Activated CD4-positive, CD25-positive, alpha-beta regulatory T cell (primary cell): ENCODE data around the gene OR8B12.
"Not testable (repeated sequence)": the region's sequence is repeated elsewhere in the genome, so short reads cannot be mapped to it uniquely, and the experiment has no call there.

Source experiments
- DNase-seq, 4 experiments: peaks; one replicate each; lab custom pipeline; 2025; lab: John Stamatoyannopoulos, UW

Gene OR8B12

GRCh38 chr11:124520550-124520854 lies 23.0 kb downstream of the OR8B12 start:
- no peak for DNase-seq

DNA sequence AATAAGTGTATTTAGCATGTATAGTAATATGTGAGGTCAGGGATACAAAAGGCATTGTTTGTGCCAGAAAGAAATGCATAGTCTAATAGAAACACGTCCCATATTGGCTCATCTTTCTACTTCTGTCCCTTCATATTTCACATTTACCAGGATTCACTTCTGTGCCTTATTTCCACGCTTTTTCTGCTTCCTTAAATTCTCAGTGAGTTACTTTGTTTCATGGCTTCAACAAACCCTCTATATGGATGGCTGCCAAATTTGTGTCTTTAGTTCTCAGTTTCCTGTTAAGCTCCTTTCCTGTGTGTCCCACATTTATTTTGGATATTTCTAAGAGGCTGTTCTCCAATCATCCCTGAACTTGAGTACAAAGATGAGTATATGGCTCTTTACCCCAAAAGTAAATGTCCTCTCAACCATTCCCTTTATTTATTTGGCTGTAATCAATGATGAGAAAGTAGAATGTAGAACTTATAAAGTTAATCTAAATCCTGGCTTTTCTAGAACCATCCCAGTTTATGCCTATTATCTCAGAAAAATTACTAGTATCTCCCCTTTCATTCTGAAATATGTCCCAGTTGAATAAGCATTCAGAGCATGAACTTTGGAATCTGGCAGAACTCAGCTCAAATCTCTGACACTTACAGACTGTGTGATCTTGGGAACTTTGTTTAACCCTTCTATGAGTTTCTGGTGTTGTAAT lies 23.5 kb downstream of the OR8B12 start:
- DNase-seq, result no peak

GRCh38 chr11:124518989-124519451 lies 24.4 kb downstream of the OR8B12 start:
- DNase-seq, result no peak

DNA sequence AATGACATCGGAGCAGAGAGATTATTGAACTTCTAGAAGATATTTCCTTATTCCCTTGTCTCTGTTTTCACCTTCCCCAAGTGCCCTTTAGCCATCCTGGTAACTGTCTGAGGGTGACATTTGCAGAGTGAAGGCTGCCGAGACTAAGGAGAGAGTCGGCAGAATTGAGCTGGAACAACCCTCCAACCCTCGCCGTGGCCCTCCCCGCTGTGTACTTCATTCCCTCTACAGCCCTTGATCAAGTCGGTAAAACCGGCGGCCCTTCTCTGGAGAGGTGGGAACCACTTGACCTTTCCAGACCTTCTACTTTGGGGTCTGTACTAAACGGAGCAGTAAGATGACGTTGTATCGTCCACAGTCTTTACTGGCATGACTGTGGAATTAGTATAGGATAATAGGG lies 26.1 kb downstream of the OR8B12 start:
- no peak for DNase-seq

DNA sequence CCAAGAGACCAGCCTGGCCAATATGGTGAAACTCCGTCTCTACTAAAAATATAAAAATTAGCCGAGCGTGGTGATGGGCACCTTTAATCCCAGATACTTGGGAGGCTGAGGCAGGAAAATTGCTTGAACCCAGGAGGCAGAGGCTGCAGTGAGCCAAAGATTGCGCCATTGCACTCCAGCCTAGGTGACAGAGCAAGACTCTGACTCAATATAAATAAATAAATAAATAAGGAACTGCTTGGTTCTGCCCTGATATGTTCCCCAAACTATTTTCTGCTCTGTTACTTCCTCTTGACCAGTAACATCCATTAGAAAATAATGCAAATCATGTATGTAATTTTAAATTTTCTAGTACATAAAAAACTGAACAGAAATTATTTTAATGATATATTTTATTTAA lies 28.8 kb downstream of the OR8B12 start:
- DNase-seq, result not testable (repeated sequence)

DNA sequence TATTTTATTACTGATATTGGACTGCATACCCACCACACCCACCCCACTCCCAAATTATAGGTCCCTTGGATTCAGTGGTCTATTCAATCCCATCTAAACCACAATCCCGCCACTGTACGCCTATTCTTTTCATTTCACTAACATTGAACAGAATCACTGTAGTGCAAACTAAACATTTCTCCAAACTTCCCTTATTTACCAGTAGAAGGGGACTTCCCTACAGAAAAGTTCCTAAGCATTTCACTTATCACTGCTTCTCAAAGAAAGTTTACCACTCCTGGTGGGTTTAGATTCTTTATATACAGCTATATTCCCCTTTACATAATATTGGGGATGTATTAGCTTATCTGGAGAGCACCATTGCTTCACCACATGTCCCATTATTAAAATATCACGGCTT lies 29.3 kb downstream of the OR8B12 start:
- DNase-seq, result no peak

DNA sequence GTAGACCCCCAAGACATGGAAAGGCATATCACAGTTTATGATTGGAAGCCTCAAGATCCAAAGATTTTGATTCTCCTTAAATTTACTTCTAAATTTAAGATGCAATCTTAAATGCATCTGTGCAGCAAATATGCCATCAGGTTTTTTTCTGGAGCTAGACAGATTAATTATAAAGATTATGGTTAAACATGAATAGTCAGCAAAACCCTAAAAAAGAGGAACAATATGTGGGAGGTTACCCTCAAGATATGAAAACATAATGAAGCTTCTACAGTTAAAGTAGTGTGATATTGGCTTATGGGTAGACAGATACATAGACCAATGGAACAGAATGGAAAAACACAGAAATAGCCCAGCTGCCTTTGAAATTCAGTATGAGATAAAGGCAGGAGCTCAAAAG lies 31.7 kb downstream of the OR8B12 start:
- no peak for DNase-seq

DNA sequence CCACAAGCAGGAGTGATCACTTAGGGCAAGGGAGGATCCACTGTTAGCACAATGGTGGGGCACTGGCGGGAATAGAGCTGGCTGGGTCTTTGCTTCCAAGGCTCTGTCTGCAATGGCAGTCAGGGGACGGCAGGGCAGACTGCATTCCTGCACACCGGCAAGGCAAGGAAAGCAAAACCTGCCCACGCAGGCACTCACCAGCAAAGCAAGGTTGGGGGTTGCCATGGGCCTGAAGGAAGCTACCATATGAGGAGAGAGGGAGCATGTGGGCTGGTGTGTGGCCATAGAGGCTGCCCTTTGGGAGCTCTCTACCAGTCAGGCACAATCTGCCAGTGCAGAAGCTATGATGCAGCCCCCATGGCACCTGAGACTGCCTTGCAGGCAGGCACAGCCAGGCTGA lies 33.2 kb downstream of the OR8B12 start:
- DNase-seq, result no peak

DNA sequence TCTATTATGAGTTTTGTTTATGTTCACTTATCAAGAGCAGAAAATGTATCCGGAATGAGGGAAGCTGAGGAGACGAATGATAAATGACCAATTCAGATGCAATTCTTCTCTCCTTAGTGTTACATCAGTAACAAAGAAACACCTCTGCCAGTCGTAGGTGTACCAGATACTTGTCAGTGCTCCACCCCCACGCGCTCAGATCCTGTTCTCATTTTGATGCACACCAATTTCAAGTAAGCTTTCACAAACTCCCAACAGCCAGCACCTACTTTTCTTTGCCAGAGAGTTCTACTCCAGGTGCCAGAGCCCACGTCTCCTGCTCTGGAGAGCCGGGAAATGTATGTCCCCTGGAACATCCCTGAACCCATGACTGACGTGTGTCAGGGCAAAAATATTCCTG lies 43.7 kb downstream of the OR8B12 start:
- DNase-seq, result no peak

DNA sequence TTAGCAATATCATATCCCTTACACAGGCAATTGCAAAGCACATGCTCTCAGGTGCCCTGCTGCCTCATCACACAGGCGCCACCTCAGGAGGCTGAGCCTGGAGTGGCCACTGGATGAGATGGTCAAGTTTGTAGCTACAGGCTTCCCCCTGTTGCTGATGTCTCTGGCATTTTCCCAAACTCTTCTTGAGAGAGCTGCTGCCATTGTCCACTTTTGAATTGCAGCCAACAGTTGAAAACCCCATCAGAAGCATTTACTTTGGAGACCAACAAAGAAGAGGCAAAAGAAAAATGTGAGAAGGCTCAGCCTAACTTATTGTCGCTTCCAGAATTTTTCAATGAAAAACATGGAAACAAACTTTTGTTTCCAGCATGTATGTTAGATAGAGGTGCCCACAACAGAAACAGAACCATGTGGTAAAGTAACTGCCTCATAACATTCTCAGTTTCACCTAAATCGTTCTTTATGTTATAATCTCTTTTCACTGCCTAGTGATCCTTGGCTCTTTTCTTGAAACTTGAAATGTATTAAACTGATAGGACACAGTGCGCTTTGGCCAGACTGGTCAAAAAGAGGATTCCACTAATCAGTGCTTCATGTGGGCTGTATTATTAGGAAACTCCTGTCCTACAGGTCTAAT lies 50.3 kb downstream of the OR8B12 start:
- no peak for DNase-seq
